Brain microvascular endothelial cell (primary cell): ENCODE data around the gene CHID1.

Experiments used
- DNase-seq: peaks from one replicate; pipeline ENCODE4 v3.0.0-alpha.2; 2020
- H3K27ac ChIP-seq: fragments of 250-450 bp; sonication (Bioruptor Pico); 2 replicates; pipeline ENCODE4 v1.5.1; 2020; ENCODE audit warnings: mild to moderate bottlenecking, moderate library complexity
- H3K27me3 ChIP-seq: fragments of 250-450 bp; sonication (Bioruptor Pico); replicated peaks from 2 replicates; pipeline ENCODE4 v1.5.1; 2020; ENCODE audit warnings: mild to moderate bottlenecking
- H3K36me3 ChIP-seq: fragments of 250-450 bp; sonication (Bioruptor Pico); replicated peaks from 2 replicates; pipeline ENCODE4 v1.5.1; 2020; ENCODE audit warnings: mild to moderate bottlenecking
- H3K4me3 ChIP-seq: 2 replicates; pipeline ENCODE4 v1.5.1; 2011; ENCODE audit warnings: low read depth, mild to moderate bottlenecking, control low read depth, low read length, moderate library complexity
- in situ Hi-C: cut with HindIII; loops from 2 replicates; pipeline ENCODE4 v1.10.0; 2017; ENCODE audit warnings: low sequenced_read_pairs, low pct_ligation_motif_present
- TF ChIP-seq, protein P1 (sequence below): IDR thresholded peaks from 2 replicates; pipeline ENCODE4 v1.5.1; 2011; ENCODE audit warnings: low read depth, mild to moderate bottlenecking, moderate library complexity, low read length, control low read depth, inconsistent platforms; ENCODE audit errors: missing control alignments

The CHID1 gene

GRCh38 chr11:898540-899190, 11.9 kb downstream of the CHID1 start:
- TF ChIP-seq, protein P1, sequence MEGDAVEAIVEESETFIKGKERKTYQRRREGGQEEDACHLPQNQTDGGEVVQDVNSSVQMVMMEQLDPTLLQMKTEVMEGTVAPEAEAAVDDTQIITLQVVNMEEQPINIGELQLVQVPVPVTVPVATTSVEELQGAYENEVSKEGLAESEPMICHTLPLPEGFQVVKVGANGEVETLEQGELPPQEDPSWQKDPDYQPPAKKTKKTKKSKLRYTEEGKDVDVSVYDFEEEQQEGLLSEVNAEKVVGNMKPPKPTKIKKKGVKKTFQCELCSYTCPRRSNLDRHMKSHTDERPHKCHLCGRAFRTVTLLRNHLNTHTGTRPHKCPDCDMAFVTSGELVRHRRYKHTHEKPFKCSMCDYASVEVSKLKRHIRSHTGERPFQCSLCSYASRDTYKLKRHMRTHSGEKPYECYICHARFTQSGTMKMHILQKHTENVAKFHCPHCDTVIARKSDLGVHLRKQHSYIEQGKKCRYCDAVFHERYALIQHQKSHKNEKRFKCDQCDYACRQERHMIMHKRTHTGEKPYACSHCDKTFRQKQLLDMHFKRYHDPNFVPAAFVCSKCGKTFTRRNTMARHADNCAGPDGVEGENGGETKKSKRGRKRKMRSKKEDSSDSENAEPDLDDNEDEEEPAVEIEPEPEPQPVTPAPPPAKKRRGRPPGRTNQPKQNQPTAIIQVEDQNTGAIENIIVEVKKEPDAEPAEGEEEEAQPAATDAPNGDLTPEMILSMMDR = peak; percentile 44
- no peak overlapping the region for H3K4me3 ChIP-seq
- DNase-seq = no peak
- H3K27me3 ChIP-seq = no peaks in the 10 kb centered on the region
- H3K27ac ChIP-seq = no peak overlapping the region
- H3K36me3 ChIP-seq = peaks cover 49% of the 10 kb centered on the region
- in situ Hi-C loops = no loop called here

GRCh38 chr11:898143-898511, 12.5 kb downstream of the CHID1 start:
- H3K36me3 ChIP-seq = peaks cover 47% of the 10 kb centered on the region
- H3K4me3 ChIP-seq = no peak overlapping the region
- no peaks in the 10 kb centered on the region for H3K27me3 ChIP-seq
- in situ Hi-C loops = no loop called here
- TF ChIP-seq, protein P1 = peak; percentile 62
- no peak overlapping the region for H3K27ac ChIP-seq
- no peak for DNase-seq

GRCh38 chr11:897253-898142, 13.1 kb downstream of the CHID1 start:
- Histone ChIP-seq H3K27ac (no peak overlapping the region), H3K4me3 (no peak overlapping the region), H3K36me3 (peaks cover 40% of the 10 kb centered on the region), H3K27me3 (no peaks in the 10 kb centered on the region)
- no peak for DNase-seq
- in situ Hi-C loops = no loop called here
- TF ChIP-seq, protein P1 = no peak

DNA sequence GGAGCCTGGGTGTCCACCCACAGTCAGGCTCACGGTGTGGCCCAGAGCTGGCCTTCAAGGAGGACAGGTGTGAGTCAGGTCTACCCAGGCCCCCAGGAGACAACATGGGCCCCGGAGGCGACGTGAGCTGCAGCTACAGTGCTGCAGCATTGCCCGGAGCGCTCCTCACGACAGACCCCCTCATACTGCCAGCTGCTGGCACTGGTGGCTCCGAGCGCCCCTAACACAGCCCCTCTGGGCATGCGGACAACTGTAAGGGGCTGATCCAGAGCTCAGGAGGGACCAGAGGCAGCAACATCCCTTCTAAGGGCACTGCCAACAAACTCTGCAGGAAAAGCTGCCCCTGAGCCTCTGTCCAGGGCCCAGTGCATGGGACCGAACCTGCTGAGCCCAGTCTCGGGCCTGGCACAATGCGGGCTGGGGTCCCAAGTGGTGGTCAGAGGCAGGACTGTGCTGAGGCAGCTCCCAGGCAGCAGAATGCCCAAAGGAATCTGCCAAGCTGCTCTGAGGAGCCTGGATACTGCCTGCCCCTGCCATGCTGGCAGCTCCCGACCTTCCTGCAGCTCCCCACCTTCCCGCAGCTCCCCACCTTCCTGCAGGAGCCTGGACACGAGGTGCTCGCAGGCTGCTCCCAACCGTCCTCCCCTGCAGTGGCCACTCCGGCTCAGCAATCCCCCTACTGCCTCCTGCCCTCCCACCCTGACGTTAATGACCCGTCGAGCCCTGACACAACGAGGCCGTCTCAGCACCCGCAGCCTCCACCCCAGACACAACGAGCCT, 15.1 kb downstream of the CHID1 start:
- peaks cover 22% of the 10 kb centered on the region for H3K36me3 ChIP-seq
- in situ Hi-C loops = no loop called here
- H3K27ac ChIP-seq = no peak overlapping the region

DNA sequence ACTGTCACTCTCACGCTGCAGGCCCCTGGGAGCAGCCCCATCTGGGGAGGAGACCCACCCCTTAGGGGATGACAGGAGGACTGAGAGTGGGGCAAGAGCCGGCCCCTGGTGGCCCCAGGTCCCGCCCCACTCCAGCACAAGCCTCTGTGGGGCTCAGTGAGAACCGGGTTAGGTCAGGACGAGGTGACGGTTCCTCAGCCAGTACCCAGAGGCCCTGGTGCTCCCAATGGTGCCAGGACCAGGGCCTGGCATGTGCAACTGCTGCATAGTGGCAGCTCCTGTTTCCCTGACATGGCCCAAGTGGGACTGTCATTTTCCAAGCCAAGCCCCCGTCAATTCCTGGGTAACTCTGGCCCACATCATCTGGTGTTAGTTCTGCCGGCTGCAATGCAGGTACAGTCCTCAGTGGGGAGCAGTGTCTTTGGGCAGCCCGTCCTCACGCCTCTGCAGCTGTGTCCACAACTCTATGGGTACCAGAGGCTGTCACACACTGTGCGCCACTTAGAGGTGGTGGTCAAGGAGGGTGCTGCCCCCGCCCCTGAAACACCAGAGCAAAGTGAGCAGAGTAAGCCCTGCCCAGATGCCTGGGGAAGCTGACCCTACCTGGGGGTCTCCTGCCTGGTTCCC, 15.9 kb downstream of the CHID1 start:
- TF ChIP-seq, protein P1 = peak; percentile 39
- Histone ChIP-seq H3K4me3 (no peak overlapping the region), H3K27ac (no peak overlapping the region), H3K36me3 (peaks cover 15% of the 10 kb centered on the region), H3K27me3 (no peaks in the 10 kb centered on the region)
- DNase-seq = no peak
- in situ Hi-C loops = no loop called here

More for the DNA sequence above, 15.1 kb downstream of the CHID1 start:
- no peaks in the 10 kb centered on the region for H3K27me3 ChIP-seq
- H3K4me3 ChIP-seq = no peak overlapping the region
- no peak for DNase-seq
- TF ChIP-seq, protein P1 = no peak
